MG63 (cell line): ENCODE measurements around the gene ZSCAN30. TPM values are rescaled to one million over a fixed set of nuclear protein-coding genes. Genes with fewer than 3 reads are reported as not detected.

Experiments
- DNase-seq: peaks from one replicate; pipeline ENCODE4 v3.0.0-alpha.2; 2020
- H3K27me3 ChIP-seq: fragments of 250-450 bp; sonication (Bioruptor Pico); 2 replicates; pipeline ENCODE4 v1.5.1; 2020; ENCODE audit warnings: mild to moderate bottlenecking, moderate library complexity
- H3K36me3 ChIP-seq: fragments of 250-450 bp; sonication (Bioruptor Pico); 2 replicates; pipeline ENCODE4 v1.5.1; 2020; ENCODE audit warnings: mild to moderate bottlenecking, moderate library complexity
- H3K4me3 ChIP-seq: fragments of 250-450 bp; sonication (Bioruptor Pico); 2 replicates; pipeline ENCODE4 v1.5.1; 2020; ENCODE audit warnings: mild to moderate bottlenecking, moderate library complexity
- H3K9me3 ChIP-seq: fragments of 250-450 bp; sonication (Bioruptor Pico); 2 replicates; pipeline ENCODE4 v1.5.1; 2020; ENCODE audit warnings: mild to moderate bottlenecking, moderate library complexity
- total RNA-seq: library from RNA; depleted of rRNA; stranded (reverse); fragments of >200 nt; shearing (Covaris generic); gene quantifications from 2 replicates; pipeline ENCODE4 v1.2.3, GENCODE V29; 2014; ENCODE audit warnings: low replicate concordance; rRNA removed

Gene ZSCAN30
- 11.1 and 19.7 TPM in 2 replicates for total RNA-seq

- Histone ChIP-seq H3K4me3 (peak within 1 kb of the TSS; percentile 95), H3K36me3 (peaks cover 42% of the 10 kb centered on the region), H3K9me3 (peaks cover 10% of the 10 kb centered on the region), H3K27me3 (no peaks in the 10 kb centered on the region)
- peak; percentile 91 for DNase-seq
Measured at GRCh38 chr18:35290094-35290735, at the start of gene ZSCAN30. Gene ZSCAN30 (minus strand): TSS chr18:35290229. CDS start chr18:35264352, 25,877 bp downstream.

GRCh38 chr18:35337286-35337685 is 47.3 kb upstream of the ZSCAN30 start:
- no peak for DNase-seq
- peaks cover 89% of the 10 kb centered on the region for H3K36me3 ChIP-seq
- H3K4me3 ChIP-seq: no peak overlapping the region
- no peaks in the 10 kb centered on the region for H3K27me3 ChIP-seq
- H3K9me3 ChIP-seq: no peaks in the 10 kb centered on the region

DNA sequence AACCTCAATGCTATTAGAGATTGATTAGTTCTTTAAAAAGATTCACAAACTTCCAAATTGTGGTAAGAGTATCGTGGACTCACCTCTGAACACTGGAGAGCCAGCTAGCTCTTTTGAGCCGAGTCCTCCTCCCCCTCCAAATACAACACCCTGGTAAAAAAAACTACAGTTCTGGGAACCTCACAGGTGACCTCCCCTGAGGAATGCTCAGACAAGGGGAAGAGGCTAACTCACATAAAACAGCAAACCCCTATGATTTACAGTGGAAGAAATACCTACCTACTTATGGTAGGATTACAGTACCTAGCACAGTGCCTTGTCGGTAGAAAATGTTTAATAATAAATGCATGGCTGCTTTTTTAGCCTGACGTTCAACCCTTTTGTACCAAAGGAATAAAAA is 45.8 kb upstream of the ZSCAN30 start:
- H3K4me3 ChIP-seq: no peak overlapping the region
- DNase-seq: no peak
- H3K27me3 ChIP-seq: no peaks in the 10 kb centered on the region
- H3K9me3 ChIP-seq: no peaks in the 10 kb centered on the region
- H3K36me3 ChIP-seq: peaks cover 91% of the 10 kb centered on the region

- H3K27me3 ChIP-seq: no peaks in the 10 kb centered on the region
- peaks cover 80% of the 10 kb centered on the region for H3K36me3 ChIP-seq
- no peak overlapping the region for H3K4me3 ChIP-seq
- no peaks in the 10 kb centered on the region for H3K9me3 ChIP-seq
- peak; percentile 22 for DNase-seq
Measured at GRCh38 chr18:35334821-35335220, 44.8 kb upstream of the ZSCAN30 start.

DNA sequence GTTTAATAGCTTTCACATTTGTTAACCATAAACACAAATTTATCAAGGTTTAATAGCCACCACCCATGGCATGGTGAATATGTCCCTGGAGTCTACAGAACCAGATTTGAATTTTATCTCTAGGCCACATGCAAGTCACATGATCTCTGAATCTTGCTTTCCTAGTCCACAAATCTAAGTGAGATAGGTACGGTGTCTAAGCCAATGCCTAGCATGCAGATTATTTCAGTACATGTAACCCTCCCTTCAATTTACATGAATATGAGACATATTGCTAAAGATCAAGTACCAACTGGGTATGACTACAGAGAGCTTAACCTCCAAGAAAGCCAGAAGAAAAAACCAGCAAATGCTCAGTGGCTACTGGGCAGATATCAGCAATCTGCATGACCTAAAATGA is 44.2 kb upstream of the ZSCAN30 start:
- Histone ChIP-seq H3K27me3 (no peaks in the 10 kb centered on the region), H3K4me3 (no peak overlapping the region), H3K36me3 (peaks cover 74% of the 10 kb centered on the region), H3K9me3 (no peaks in the 10 kb centered on the region)
- no peak for DNase-seq

DNA sequence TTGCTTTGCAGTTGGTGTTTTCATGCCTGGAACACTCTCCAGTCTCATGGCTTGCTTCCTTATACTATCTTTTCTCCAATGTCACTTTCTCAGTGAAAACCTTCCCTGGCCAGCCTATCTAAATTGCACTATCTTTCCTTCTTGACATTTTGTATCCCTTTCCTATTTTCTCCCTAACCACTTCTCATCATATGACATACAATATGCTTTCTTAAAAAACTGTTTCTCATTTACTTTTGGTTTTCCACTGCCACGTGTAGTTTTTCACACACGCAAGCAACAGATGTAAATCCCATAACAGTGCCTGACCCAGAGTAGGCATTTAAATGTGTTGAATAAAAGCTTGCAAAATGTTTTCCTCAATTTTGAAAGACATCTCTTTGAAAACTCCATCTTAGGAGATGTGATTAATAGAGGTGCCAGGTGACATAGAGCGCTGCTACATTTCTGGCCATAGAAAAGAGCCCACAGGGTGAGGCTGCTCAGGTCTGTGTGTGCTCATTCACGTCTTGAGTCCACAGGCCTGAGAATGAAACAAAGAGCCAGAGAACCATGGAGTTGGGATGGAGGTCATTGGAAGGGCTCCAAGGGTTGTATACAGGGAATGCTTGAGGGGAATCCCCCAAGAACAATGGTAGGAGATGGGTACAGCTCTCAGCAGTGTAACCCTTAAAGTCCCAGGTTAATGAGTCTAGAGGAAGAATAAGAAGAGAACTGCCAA is 41.5 kb upstream of the ZSCAN30 start:
- peaks cover 47% of the 10 kb centered on the region for H3K36me3 ChIP-seq
- no peaks in the 10 kb centered on the region for H3K27me3 ChIP-seq
- DNase-seq: no peak
- H3K4me3 ChIP-seq: no peak overlapping the region
- peaks cover 4% of the 10 kb centered on the region; the same call in 1 of the 2 replicates for H3K9me3 ChIP-seq

DNA sequence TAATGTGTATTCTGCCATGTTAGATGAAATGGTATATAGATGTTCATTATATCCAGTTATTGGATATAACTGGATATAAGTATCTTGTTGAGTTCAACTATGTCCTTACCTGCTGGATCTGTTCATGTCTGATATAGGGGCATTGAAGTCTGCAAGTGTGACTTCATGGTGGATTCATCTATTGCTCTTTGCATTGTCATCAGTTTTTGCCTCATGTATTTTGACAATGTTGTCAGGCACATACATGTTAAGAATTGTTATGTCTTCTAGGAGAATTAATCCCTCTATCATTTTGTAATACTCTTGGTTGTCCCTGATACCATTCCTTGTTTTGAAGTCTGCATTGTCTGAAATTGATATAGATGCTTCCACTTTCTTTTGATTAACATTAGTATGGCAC is 38.8 kb upstream of the ZSCAN30 start:
- no peaks in the 10 kb centered on the region for H3K27me3 ChIP-seq
- no peak overlapping the region for H3K4me3 ChIP-seq
- peaks cover 24% of the 10 kb centered on the region for H3K36me3 ChIP-seq
- H3K9me3 ChIP-seq: peaks cover 4% of the 10 kb centered on the region; the same call in 1 of the 2 replicates
- DNase-seq: no peak

- no peaks in the 10 kb centered on the region for H3K27me3 ChIP-seq
- H3K4me3 ChIP-seq: no peak overlapping the region
- H3K36me3 ChIP-seq: peaks cover 4% of the 10 kb centered on the region; the same call in 1 of the 2 replicates
- DNase-seq: no peak
- H3K9me3 ChIP-seq: peaks cover 4% of the 10 kb centered on the region; the same call in 1 of the 2 replicates
Measured at GRCh38 chr18:35326695-35327387, 36.8 kb upstream of the ZSCAN30 start.

DNA sequence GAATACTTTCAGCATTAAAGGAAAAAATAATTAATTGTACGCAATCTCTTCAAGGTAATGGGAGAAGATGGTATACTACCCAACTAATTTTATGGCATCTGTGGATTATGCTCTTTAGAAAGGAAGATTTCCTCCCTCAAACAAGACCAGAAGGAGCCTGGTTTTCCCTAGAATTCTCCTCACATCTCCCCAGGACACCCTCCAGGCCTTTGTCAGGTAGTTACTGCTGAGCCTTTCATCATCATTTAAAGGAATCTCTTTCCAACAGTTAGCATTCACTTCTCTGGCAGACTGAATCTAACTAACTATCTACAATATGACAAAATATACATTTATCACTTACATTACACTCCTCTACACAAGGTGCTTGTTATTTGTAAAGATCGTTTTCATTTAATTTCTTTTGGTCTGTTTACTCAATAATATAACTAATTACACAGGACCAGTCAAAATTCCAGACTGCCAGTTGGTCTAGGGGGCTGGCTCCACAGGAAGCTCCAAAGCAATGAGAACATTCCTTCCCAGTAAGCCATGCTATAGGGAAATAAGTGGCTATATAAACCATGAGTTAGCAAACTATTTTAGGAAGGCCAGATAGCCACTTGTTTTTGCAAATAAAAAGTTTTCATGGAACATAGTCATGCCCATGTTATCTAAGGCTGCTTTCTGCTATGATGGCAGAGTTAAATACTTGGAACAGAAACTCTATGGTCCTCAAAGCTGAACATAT is 35.1 kb upstream of the ZSCAN30 start:
- Histone ChIP-seq H3K36me3 (no peaks in the 10 kb centered on the region), H3K9me3 (peaks cover 4% of the 10 kb centered on the region; the same call in 1 of the 2 replicates), H3K27me3 (no peaks in the 10 kb centered on the region), H3K4me3 (no peak overlapping the region)
- DNase-seq: no peak

DNA sequence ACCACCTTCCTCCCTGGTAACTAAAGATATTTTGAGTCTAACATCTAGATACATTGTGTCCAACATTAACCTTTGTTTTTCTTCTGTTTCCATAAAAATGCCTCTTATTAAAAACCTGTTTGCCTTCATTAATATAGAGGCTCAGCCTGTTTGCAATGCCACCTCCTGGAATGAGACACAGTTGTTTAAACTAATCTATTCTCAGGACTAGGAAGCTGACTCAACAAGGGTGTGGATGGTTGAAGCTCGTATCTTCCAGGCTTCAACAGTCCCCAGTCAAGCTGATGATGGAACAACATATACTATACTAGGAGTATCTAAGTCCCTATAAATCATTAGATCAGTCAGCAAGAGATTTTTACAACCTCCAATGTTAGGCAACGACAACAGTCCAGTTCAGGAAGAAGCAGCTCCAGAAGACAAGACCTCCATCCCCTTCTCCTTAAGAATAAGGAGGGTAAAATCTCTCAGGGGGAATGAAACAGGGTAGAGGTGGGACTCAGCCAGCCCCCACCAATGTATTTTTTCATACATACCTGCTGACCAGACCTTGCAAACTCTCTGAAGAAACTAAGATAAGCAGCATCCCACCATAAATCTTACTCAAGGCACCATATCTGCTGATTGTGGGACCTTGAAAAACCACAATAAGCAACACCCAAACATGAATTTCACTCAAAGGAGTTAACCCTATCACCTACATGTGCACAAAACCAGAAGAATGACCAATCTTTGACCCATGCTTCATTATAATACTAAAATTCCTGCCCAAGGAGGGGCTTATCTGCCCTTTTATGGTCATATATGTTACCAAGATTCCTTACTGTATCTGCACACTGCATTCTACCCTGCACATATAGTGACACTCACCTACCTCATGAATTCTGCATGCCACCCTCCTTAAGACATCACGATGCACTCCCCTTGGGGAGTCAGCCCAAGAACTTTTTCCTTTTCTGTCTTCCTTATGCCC is 32.7 kb upstream of the ZSCAN30 start:
- Histone ChIP-seq H3K4me3 (no peak overlapping the region), H3K36me3 (no peaks in the 10 kb centered on the region), H3K9me3 (no peaks in the 10 kb centered on the region), H3K27me3 (no peaks in the 10 kb centered on the region)
- no peak for DNase-seq

GRCh38 chr18:35311496-35311895 is 21.5 kb upstream of the ZSCAN30 start:
- DNase-seq: no peak
- H3K9me3 ChIP-seq: peaks cover 44% of the 10 kb centered on the region

GRCh38 chr18:35306588-35307250 is 16.7 kb upstream of the ZSCAN30 start:
- Histone ChIP-seq H3K4me3 (no peak overlapping the region), H3K9me3 (peaks cover 74% of the 10 kb centered on the region), H3K36me3 (peaks cover 82% of the 10 kb centered on the region), H3K27me3 (no peaks in the 10 kb centered on the region)
- no peak for DNase-seq

More at GRCh38 chr18:35311496-35311895, 21.5 kb upstream of the ZSCAN30 start:
- Histone ChIP-seq H3K27me3 (no peaks in the 10 kb centered on the region), H3K4me3 (no peak overlapping the region), H3K36me3 (peaks cover 38% of the 10 kb centered on the region)

- Histone ChIP-seq H3K27me3 (no peaks in the 10 kb centered on the region), H3K4me3 (no peak overlapping the region), H3K36me3 (peaks cover 90% of the 10 kb centered on the region), H3K9me3 (peaks cover 67% of the 10 kb centered on the region)
- no peak for DNase-seq
Measured at GRCh38 chr18:35303610-35304009, 13.6 kb upstream of the ZSCAN30 start.

DNA sequence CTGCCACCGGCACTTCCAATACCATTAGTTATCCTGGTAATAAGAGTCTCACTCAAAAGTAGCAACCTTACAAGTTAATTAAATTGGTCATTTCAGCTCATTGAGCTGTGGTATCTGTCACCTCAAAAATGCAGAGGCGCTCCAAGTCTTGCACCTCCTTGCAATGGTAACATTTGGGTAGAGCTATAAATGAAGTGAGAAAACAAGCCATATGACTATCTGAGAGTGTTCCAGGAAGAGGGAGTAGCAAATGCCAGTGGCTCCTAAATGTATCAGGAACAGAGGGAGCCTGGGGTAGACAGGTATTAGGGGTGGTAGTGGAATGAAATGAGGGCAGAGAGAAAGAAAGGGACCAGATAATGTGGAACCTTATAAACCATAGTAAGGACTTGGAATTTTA is 6.0 kb upstream of the ZSCAN30 start:
- no peak for DNase-seq
- H3K36me3 ChIP-seq: peaks cover 82% of the 10 kb centered on the region
- H3K27me3 ChIP-seq: no peaks in the 10 kb centered on the region
- no peak overlapping the region for H3K4me3 ChIP-seq
- H3K9me3 ChIP-seq: peaks cover 12% of the 10 kb centered on the region

GRCh38 chr18:35291166-35291565 is 1.1 kb upstream of the ZSCAN30 start:
- no peak for DNase-seq
- Histone ChIP-seq H3K36me3 (peaks cover 52% of the 10 kb centered on the region), H3K4me3 (peak overlapping the region; percentile 95), H3K27me3 (no peaks in the 10 kb centered on the region), H3K9me3 (peaks cover 7% of the 10 kb centered on the region)
